K562 (cell line): ENCODE data around the gene PSME1. TPM values are rescaled to one million over a fixed set of nuclear protein-coding genes. Genes with fewer than 3 reads are reported as not detected.

Source experiments
- DIDO1 ChIP-seq: fragments of 450-650 bp; IDR thresholded peaks from 2 replicates; pipeline ENCODE4 v1.6.1; 2016; ENCODE audit warnings: low read depth, missing biosample characterization, missing genetic modification characterization
- GABPB1 ChIP-seq: sonication (generic); formaldehyde crosslinking; IDR thresholded peaks from 2 replicates; pipeline ENCODE4 v1.8.0; 2022; ENCODE audit warnings: mild to moderate bottlenecking, missing genetic modification reagents
- GTF2A2 ChIP-seq: IDR thresholded peaks from 2 replicates; pipeline ENCODE4 v1.6.1; 2016; ENCODE audit warnings: mild to moderate bottlenecking, missing genetic modification characterization, missing compliant biosample characterization
- HMG20A ChIP-seq: fragments of 450-650 bp; formaldehyde crosslinking; conservative IDR thresholded peaks from 2 replicates; pipeline ENCODE4 v1.4.0; 2020; ENCODE audit warnings: mild to moderate bottlenecking, mixed read lengths
- JUND ChIP-seq, 2 experiments: IDR thresholded peaks; 2 replicates in 1 of 2; 3 replicates in 1 of 2; pipeline ENCODE4 v1.6.1; 2011; ENCODE audit warnings: borderline replicate concordance in 2 of 2, low read depth in 2 of 2, low read length in 2 of 2, improper control_type of control experiment in 1 of 2, missing biosample characterization in 1 of 2, missing genetic modification characterization in 1 of 2, missing genetic modification reagents in 1 of 2
- KDM5B ChIP-seq: fragments of 200-600 bp; sonication (generic); IDR thresholded peaks from 2 replicates; pipeline ENCODE4 v1.6.1; 2012; ENCODE audit warnings: low read depth, mild to moderate bottlenecking, moderate library complexity, low read length, control low read depth, inconsistent platforms; ENCODE audit not compliant: insufficient replicate concordance
- NFIX ChIP-seq: fragments of 250-450 bp; sonication (Bioruptor Pico); IDR thresholded peaks from 2 replicates; pipeline ENCODE4 v1.4.0; 2020; ENCODE audit warnings: low read depth, mild to moderate bottlenecking, moderate library complexity
- RB1 ChIP-seq: fragments of 450-650 bp; IDR thresholded peaks from 2 replicates; pipeline ENCODE4 v1.6.1; 2017; ENCODE audit warnings: low read depth, mild to moderate bottlenecking
- RBFOX2 ChIP-seq: fragments of 200-400 bp; formaldehyde crosslinking; IDR thresholded peaks from 2 replicates; pipeline ENCODE4 v1.6.1; 2017; ENCODE audit warnings: low read depth, mild to moderate bottlenecking, low read length, moderate library complexity
- YY1 ChIP-seq, 3 experiments: IDR thresholded peaks; 2 replicates each; pipeline ENCODE4 v1.6.1; 2011; ENCODE audit warnings: low read length in 2 of 3, mild to moderate bottlenecking in 2 of 3, moderate library complexity in 2 of 3, borderline replicate concordance in 1 of 3, control low read depth in 1 of 3, low read depth in 1 of 3; ENCODE audit not compliant: insufficient read depth in 3 of 3, insufficient replicate concordance in 2 of 3, control insufficient read depth in 1 of 3, insufficient read length in 1 of 3; ENCODE audit errors: extremely low read depth in 1 of 3
- ZC3H11A ChIP-seq: IDR thresholded peaks from 2 replicates; pipeline ENCODE4 v1.6.1; 2012; ENCODE audit warnings: low read depth, low read length, improper control_type of control experiment
- ZC3H4 ChIP-seq: sonication (generic); formaldehyde crosslinking; IDR thresholded peaks from 2 replicates; pipeline ENCODE4 v1.9.0; 2021; ENCODE audit warnings: missing genetic modification reagents, borderline replicate concordance
- ZNF174 ChIP-seq: fragments of 250-450 bp; sonication (Bioruptor Pico); IDR thresholded peaks from 2 replicates; pipeline ENCODE4 v1.4.0; 2020; ENCODE audit warnings: mild to moderate bottlenecking
- ZNF239 ChIP-seq: fragments of 250-450 bp; sonication (Bioruptor Pico); IDR thresholded peaks from 2 replicates; pipeline ENCODE4 v1.4.0; 2020; ENCODE audit warnings: mild to moderate bottlenecking
- ZNF311 ChIP-seq: fragments of 250-450 bp; sonication (Bioruptor Pico); IDR thresholded peaks from 2 replicates; pipeline ENCODE4 v1.4.0; 2020; ENCODE audit warnings: mild to moderate bottlenecking, moderate library complexity
- ZNF324 ChIP-seq: fragments of 250-450 bp; sonication (Bioruptor Pico); IDR thresholded peaks from 2 replicates; pipeline ENCODE4 v1.4.0; 2020; ENCODE audit warnings: mild to moderate bottlenecking
- polyA plus RNA-seq, 8 experiments: library from polyadenylated mRNA; depleted of rRNA in 4 of 8; stranded (reverse) in 5 of 8; unstranded in 3 of 8; fragments of >200 nt; fragmentation: Nextera tagmentation in 2 of 8; fragmentation: Illumina TruSeq in 1 of 8; extraction: Ambion mirVana in 2 of 8; extraction: Trizol in 1 of 8; gene quantifications; 2 replicates each; pipeline versions ENCODE4 v1.2.1 to v1.2.3, GENCODE V29; 2011 to 2014; ENCODE audit warnings: inconsistent platforms in 1 of 8, missing spikeins in 1 of 8
- total RNA-seq, 7 experiments: library from RNA; depleted of rRNA in 6 of 7; stranded (reverse); fragments of >200 nt in 6 of 7; fragmentation: Illumina TruSeq in 2 of 7; extraction: Trizol in 2 of 7; gene quantifications; 2 replicates each; pipeline versions ENCODE4 v1.2.1 to v1.2.3, GENCODE V29; 2011 to 2021; ENCODE audit warnings: low replicate concordance in 1 of 7
- TF ChIP-seq, protein P1 (sequence below): fragments of 450-650 bp; IDR thresholded peaks from 2 replicates; pipeline ENCODE4 v1.6.1; 2016; ENCODE audit warnings: low read depth, mild to moderate bottlenecking, moderate library complexity
- TF ChIP-seq, protein P2 (sequence below), 2 experiments: IDR thresholded peaks; 2 replicates each; pipeline ENCODE4 v1.6.1; 2012; ENCODE audit warnings: improper control_type of control experiment in 2 of 2, low read depth in 2 of 2, low read length in 2 of 2, borderline replicate concordance in 1 of 2
- TF ChIP-seq, protein P3 (sequence below): fragments of 250-450 bp; sonication (Bioruptor Pico); IDR thresholded peaks from 2 replicates; pipeline ENCODE4 v1.8.0; 2022; ENCODE audit warnings: inconsistent platforms, mild to moderate bottlenecking, moderate library complexity, borderline replicate concordance

The PSME1 gene
- total and polyA plus RNA-seq, 9 of the 15 experiments (the other 6 are each of a cell fraction or from before 2014, with no cell fraction given), result 20.3 to 180 (median 67.5) TPM

GRCh38 chr14:24093901-24094840 lies 41.8 kb upstream of the PSME1 start, which contains the start of gene PCK2 (continued):
- TF ChIP-seq YY1 (IDR thresholded peaks at IDR 0.05; ENCODE audit: borderline replicate concordance in 1 of 3, control insufficient read depth in 1 of 3, extremely low read depth in 1 of 3, insufficient read depth in 3 of 3, insufficient read length in 1 of 3, insufficient replicate concordance in 2 of 3, low read depth in 1 of 3, low read length in 2 of 3) (peak in 1 of 3 experiments; percentile 39), KDM5B (peak; percentile 85), ZNF311 (no peak), ZNF324 (no peak), HMG20A (CRISPR knock-in tag) (no peak), RBFOX2 (peak; percentile 98), DIDO1 (no peak), JUND (IDR thresholded peaks at IDR 0.05; ENCODE audit: borderline replicate concordance, low read depth, low read length) (peak; percentile 17; the same call in 1 of the 2 replicates), JUND (tag; IDR thresholded peaks at IDR 0.05; ENCODE audit: borderline replicate concordance, low read depth, low read length) (peak; percentile 55; the same call in 1 of the 3 replicates), RB1 (peak; percentile 48), ZC3H11A (no peak), ZC3H4 (no peak), GTF2A2 (peak; percentile 62; the same call in 1 of the 2 replicates), ZNF239 (no peak), NFIX (CRISPR knock-in tag) (no peak), ZNF174 (no peak), GABPB1 (CRISPR knock-in tag) (peak; percentile 67; the same call in 1 of the 2 replicates)
- TF ChIP-seq, protein P1, sequence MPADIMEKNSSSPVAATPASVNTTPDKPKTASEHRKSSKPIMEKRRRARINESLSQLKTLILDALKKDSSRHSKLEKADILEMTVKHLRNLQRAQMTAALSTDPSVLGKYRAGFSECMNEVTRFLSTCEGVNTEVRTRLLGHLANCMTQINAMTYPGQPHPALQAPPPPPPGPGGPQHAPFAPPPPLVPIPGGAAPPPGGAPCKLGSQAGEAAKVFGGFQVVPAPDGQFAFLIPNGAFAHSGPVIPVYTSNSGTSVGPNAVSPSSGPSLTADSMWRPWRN, result no peak
- TF ChIP-seq, protein P2, sequence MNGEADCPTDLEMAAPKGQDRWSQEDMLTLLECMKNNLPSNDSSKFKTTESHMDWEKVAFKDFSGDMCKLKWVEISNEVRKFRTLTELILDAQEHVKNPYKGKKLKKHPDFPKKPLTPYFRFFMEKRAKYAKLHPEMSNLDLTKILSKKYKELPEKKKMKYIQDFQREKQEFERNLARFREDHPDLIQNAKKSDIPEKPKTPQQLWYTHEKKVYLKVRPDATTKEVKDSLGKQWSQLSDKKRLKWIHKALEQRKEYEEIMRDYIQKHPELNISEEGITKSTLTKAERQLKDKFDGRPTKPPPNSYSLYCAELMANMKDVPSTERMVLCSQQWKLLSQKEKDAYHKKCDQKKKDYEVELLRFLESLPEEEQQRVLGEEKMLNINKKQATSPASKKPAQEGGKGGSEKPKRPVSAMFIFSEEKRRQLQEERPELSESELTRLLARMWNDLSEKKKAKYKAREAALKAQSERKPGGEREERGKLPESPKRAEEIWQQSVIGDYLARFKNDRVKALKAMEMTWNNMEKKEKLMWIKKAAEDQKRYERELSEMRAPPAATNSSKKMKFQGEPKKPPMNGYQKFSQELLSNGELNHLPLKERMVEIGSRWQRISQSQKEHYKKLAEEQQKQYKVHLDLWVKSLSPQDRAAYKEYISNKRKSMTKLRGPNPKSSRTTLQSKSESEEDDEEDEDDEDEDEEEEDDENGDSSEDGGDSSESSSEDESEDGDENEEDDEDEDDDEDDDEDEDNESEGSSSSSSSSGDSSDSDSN (IDR thresholded peaks at IDR 0.05; ENCODE audit: borderline replicate concordance in 1 of 2, low read depth in 2 of 2, low read length in 2 of 2), result 0 out of 4 replicates have a peak, but pooled peaks of 1 of the 2 experiments have one; percentile 23
- TF ChIP-seq, protein P3, sequence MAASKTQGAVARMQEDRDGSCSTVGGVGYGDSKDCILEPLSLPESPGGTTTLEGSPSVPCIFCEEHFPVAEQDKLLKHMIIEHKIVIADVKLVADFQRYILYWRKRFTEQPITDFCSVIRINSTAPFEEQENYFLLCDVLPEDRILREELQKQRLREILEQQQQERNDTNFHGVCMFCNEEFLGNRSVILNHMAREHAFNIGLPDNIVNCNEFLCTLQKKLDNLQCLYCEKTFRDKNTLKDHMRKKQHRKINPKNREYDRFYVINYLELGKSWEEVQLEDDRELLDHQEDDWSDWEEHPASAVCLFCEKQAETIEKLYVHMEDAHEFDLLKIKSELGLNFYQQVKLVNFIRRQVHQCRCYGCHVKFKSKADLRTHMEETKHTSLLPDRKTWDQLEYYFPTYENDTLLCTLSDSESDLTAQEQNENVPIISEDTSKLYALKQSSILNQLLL (CRISPR knock-in tag), result no peak
